ENCODE results near the gene HOMER2.

DNA sequence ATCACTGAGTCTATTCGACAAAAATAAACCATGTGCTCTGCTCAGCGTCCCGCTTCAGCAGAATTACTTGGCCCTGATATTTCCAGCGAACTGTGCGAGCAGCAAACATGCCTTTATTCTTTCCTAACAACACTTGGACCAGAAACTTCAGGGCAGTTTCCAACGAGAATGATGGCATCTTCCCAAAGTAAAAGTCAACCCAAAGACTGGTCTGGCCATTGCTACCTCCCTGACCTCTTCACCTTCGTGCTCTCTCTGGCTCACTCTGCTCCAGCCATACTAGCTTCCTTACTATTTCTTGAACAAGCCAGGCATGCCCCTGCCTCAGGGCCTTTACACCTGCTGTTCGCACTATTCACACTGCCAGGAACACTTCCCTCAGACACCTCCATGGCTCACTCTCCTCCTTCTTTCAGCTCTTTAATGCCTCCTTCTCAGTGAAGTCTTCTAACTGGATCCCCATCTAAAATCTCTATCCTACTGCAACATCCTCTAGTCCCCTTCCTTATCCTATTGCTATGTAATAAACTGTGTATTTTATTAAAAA is 6.3 kb downstream of the HOMER2 start:
- TF ChIP-seq, protein P1, sequence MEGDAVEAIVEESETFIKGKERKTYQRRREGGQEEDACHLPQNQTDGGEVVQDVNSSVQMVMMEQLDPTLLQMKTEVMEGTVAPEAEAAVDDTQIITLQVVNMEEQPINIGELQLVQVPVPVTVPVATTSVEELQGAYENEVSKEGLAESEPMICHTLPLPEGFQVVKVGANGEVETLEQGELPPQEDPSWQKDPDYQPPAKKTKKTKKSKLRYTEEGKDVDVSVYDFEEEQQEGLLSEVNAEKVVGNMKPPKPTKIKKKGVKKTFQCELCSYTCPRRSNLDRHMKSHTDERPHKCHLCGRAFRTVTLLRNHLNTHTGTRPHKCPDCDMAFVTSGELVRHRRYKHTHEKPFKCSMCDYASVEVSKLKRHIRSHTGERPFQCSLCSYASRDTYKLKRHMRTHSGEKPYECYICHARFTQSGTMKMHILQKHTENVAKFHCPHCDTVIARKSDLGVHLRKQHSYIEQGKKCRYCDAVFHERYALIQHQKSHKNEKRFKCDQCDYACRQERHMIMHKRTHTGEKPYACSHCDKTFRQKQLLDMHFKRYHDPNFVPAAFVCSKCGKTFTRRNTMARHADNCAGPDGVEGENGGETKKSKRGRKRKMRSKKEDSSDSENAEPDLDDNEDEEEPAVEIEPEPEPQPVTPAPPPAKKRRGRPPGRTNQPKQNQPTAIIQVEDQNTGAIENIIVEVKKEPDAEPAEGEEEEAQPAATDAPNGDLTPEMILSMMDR (conservative IDR thresholded peaks at IDR 0.05; ENCODE audit: low read depth in 2 of 2): no peak
- TF ChIP-seq, protein P2, sequence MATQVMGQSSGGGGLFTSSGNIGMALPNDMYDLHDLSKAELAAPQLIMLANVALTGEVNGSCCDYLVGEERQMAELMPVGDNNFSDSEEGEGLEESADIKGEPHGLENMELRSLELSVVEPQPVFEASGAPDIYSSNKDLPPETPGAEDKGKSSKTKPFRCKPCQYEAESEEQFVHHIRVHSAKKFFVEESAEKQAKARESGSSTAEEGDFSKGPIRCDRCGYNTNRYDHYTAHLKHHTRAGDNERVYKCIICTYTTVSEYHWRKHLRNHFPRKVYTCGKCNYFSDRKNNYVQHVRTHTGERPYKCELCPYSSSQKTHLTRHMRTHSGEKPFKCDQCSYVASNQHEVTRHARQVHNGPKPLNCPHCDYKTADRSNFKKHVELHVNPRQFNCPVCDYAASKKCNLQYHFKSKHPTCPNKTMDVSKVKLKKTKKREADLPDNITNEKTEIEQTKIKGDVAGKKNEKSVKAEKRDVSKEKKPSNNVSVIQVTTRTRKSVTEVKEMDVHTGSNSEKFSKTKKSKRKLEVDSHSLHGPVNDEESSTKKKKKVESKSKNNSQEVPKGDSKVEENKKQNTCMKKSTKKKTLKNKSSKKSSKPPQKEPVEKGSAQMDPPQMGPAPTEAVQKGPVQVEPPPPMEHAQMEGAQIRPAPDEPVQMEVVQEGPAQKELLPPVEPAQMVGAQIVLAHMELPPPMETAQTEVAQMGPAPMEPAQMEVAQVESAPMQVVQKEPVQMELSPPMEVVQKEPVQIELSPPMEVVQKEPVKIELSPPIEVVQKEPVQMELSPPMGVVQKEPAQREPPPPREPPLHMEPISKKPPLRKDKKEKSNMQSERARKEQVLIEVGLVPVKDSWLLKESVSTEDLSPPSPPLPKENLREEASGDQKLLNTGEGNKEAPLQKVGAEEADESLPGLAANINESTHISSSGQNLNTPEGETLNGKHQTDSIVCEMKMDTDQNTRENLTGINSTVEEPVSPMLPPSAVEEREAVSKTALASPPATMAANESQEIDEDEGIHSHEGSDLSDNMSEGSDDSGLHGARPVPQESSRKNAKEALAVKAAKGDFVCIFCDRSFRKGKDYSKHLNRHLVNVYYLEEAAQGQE (IDR thresholded peaks at IDR 0.05; ENCODE audit: unreplicated experiment): no peak
- TF ChIP-seq NANOG (IDR thresholded peaks at IDR 0.05; ENCODE audit: borderline replicate concordance) (no peak), POLR2AphosphoS5 (IDR thresholded peaks at IDR 0.05; ENCODE audit: low read depth) (no peak), EZH2phosphoT487 (IDR thresholded peaks at IDR 0.05; ENCODE audit: unreplicated experiment) (no peak), EZH2 (IDR thresholded peaks at IDR 0.05; ENCODE audit: low read depth, unreplicated experiment) (no peak), ZNF331 (CRISPR knock-in tag; IDR thresholded peaks at IDR 0.05; ENCODE audit: low read depth) (no peak), CREB1 (CRISPR knock-in tag; IDR thresholded peaks at IDR 0.05; ENCODE audit: low read depth) (no peak)
- TF ChIP-seq, protein P3, sequence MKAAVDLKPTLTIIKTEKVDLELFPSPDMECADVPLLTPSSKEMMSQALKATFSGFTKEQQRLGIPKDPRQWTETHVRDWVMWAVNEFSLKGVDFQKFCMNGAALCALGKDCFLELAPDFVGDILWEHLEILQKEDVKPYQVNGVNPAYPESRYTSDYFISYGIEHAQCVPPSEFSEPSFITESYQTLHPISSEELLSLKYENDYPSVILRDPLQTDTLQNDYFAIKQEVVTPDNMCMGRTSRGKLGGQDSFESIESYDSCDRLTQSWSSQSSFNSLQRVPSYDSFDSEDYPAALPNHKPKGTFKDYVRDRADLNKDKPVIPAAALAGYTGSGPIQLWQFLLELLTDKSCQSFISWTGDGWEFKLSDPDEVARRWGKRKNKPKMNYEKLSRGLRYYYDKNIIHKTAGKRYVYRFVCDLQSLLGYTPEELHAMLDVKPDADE (IDR thresholded peaks at IDR 0.05): no peak

Data from GM23338 (cell line).